GM23248 (cell line): ENCODE data around the gene PLEKHG2.

ENCODE experiments used
- EZH2 ChIP-seq: fragments of 200-600 bp; sonication (generic); IDR thresholded peaks from 2 replicates; pipeline ENCODE4 v1.6.1; 2018; ENCODE audit warnings: antibody characterized with exemption, mild to moderate bottlenecking; ENCODE audit not compliant: insufficient read depth, poor library complexity, severe bottlenecking
- EZH2phosphoT487 ChIP-seq: fragments of 200-600 bp; sonication (generic); IDR thresholded peaks from 2 replicates; pipeline ENCODE4 v1.6.1; 2018; ENCODE audit warnings: antibody characterized with exemption, moderate library complexity, mild to moderate bottlenecking, low read depth; ENCODE audit not compliant: insufficient read depth

DNA sequence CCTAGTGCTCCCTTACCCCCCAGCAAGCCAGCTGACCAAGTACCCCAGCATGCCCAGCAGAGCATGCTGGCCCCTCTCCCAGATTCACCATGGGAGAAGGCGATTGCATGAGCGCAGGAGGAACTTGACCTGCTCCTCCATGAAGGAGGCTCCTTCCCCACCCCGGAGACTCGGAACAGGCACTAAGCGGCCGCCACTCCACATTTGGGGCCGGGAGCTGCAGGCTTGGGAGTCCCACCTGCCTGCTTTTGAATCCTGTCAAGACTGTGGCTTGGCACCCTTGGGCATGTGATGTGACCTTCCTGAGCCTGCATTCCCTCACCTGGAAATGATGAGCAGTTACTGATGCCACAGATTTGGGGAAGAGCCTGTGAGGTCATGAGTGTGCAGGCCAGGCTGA lies 55.5 kb downstream of the PLEKHG2 start:
- TF ChIP-seq EZH2, result no peak
- TF ChIP-seq EZH2phosphoT487, result no peak
